Activated naive CD4-positive, alpha-beta T cell (primary cell): ENCODE measurements around the gene MARK3.
"Not testable (repeated sequence)": the region's sequence is repeated elsewhere in the genome, so short reads cannot be mapped to it uniquely, and the experiment has no call there.

Source experiments
- DNase-seq, 4 experiments: peaks; one replicate each; lab custom pipeline; 2025; lab: John Stamatoyannopoulos, UW

MARK3 gene

GRCh38 chr14:103491691-103492090 is 106.5 kb downstream of the MARK3 start:
- DNase-seq, result no peak

DNA sequence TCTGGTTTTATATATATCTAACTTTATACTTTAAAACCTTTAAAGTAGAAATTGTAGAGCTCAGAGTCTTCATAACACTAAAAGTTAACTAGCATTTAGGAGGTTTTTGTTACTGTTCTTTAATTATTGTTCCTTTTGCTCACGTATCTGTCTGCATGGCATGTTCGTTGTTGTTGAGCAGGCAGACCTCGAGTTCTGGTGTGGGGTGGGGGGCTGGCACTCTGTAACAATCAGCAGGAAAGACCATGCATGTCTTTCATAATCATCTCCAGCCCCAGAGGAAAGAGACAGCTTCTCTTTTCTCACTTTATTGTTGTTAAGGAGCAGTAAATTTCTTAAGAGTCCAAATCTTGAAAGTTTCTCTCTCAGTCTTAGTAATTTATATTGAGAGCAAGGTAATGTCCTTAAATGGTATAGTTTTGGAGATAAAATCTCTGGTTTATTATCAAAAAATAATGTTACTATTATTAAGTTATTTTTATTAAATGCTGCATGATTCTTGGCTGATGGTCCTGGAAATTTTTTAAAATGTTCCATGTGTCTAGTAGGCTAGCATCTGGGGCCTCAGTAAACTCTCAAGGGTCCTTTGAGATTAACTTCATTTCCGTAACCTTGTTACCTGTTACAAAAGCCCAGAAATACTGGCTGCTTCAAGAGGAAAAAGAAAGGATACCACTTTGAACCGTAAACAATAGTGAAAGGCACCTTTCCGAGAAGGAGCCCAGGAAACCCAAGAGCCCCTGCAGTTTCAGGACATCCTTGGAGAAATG is 107.1 kb downstream of the MARK3 start:
- DNase-seq, result no peak

DNA sequence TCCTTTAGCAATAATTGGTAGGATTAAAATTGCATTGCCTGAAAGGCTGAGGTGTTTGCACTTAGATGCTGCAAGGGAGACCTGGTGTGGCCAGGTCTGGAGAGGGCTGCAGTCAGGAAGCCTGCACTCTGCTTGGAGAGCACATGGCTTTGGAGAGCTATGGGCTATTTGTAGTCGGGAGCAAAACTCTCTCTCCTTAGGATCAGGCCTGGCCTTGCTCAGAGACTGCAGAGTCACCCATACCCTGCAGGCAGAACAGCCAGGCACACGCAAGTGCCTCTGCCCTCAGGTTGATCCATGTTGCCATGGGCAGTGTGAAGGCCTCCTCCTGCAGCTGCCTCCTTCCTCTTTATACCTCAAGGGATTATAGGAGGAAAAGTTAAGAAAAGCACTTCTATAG is 110.6 kb downstream of the MARK3 start:
- DNase-seq, result no peak

- DNase-seq, result no peak
These were observed 111.6 kb downstream of the MARK3 start for GRCh38 chr14:103496776-103497175.

- no peak for DNase-seq
These were observed 114.5 kb downstream of the MARK3 start for GRCh38 chr14:103499709-103500108.

- DNase-seq, result peak; percentile 49 to 73 (median 64)
These were observed 115.2 kb downstream of the MARK3 start for GRCh38 chr14:103500148-103500990.

GRCh38 chr14:103501041-103501870 is 116.0 kb downstream of the MARK3 start:
- DNase-seq, result no peak

- DNase-seq, result no peak
These were observed 116.9 kb downstream of the MARK3 start for GRCh38 chr14:103501921-103502669.

GRCh38 chr14:103502877-103503276 is 117.7 kb downstream of the MARK3 start:
- DNase-seq, result no peak

DNA sequence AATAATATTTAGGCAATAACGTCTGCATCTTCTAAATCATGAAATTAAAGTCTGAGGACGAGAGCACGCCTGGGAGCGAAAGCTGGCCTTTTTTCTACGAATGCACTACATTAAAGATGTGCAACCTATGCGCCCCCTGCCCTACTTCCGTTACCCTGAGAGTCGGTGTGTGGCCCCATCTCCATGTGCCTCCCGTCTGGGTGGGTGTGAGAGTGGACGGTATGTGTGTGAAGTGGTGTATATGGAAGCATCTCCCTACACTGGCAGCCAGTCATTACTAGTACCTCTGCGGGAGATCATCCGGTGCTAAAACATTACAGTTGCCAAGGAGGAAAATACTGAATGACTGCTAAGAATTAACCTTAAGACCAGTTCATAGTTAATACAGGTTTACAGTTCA is 118.1 kb downstream of the MARK3 start:
- DNase-seq, result no peak

DNA sequence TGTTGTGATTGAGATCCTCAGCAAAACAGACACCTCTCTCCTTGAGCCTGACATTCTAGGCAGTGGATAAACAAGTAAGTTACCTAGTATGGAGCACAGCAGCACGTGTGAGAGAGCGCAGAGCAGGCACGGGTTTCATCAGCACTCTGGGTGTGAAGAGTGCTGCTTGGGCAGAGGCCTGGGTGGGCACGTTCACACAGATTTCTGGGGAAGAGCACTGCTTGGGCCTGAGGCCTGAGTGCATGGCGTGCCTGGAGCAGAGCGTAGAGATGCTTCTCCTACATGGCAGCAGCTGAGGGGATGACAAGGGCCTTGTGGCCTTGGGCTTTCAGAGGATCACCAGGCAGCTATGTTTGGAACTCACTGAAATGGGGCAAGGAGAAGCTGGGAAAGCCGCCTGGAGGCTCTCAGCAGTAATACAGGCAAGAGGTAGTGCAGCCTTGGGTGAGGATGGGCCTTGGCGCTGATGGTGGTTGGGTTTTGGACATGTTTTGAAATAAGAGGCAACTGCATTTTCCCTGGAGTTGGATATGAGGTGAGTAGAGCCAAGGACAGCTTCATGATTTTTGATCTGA is 119.9 kb downstream of the MARK3 start:
- no peak for DNase-seq

DNA sequence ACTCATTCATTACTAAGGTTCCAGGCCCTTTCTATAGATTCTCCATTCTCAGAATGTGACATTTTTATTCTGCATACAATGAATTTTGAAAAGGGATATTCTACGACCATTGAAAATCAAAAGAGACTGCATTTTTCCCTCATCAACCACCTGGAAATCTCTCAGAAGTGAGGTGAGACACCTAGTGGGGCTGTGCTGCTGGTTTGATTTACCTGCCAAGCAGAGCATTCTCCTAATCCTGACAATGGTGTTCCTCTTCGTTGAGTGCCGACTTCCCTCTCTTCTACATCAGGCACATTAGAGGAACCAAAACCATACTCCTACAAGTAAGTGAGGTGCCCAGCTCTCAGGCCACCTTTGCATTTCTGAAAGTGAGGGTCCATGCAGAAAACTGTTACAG is 122.5 kb downstream of the MARK3 start:
- no peak for DNase-seq

GRCh38 chr14:103508521-103509329 is 123.5 kb downstream of the MARK3 start:
- no peak for DNase-seq

- no peak for DNase-seq
These were observed 124.9 kb downstream of the MARK3 start for GRCh38 chr14:103509864-103510723.

DNA sequence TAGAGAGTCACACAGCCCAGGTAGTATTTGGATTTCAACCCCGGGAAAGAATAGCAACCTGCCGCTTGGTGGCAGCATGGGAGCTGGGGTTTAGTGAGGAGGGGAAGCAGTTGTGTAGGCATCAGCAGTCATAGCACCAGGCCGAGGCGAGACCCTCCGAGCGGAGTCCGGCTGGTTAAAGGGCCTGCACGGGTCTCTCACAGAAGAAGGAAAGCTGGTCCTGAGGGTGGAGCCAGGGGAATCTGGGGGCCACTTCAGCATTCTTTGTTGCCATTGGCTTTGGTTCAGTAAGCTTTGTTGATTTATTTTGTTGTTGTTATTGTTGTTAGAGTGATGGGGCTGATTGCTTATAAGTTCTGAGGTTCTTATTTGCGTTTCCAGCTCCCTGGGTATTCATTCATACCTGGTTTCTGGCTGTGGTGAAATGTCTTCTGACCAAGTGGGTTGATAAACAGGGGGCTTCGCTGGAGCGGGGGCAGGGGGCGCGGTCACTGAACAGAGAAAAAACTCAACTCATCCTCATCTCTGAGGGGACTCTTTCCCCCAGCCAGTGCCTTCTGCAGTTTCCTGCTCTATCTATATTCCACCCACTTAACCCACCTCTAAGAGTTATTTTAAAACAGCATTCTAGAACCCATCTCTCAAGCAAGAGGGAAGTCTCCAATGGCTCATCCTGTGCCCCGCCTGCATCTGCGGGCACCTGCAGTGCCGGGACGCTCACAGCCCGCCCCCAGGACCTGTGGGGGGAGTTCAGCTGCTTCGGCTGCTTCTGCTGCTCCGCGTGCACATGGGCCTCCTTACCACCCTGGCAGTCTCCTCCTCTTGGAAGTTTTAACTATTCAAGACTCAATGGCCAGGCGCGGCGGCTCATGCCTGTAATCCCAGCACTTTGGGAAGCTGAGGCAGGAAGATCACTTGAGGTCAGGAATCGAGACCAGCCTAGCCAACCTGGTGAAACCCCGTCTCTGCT is 125.8 kb downstream of the MARK3 start:
- no peak for DNase-seq

DNA sequence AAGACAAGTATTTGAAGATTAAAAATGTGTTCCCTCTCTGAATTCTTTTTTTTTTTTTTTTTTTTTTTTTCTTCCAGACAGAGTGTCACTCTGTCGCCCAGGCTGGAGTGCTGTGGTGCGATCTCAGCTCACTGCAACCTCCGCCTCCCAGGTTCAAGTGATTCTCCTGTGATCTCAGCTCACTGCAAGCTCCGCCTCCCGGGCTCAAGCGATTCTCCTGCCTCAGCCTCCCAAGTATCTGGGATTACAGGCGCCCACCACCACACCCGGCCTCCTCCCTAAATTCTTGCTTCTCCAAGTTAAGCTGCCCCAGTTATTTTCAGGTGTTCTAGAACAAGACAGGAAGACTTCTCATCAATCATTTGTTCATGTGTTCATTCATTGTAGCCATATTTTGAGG is 127.0 kb downstream of the MARK3 start:
- not testable (repeated sequence) for DNase-seq

DNA sequence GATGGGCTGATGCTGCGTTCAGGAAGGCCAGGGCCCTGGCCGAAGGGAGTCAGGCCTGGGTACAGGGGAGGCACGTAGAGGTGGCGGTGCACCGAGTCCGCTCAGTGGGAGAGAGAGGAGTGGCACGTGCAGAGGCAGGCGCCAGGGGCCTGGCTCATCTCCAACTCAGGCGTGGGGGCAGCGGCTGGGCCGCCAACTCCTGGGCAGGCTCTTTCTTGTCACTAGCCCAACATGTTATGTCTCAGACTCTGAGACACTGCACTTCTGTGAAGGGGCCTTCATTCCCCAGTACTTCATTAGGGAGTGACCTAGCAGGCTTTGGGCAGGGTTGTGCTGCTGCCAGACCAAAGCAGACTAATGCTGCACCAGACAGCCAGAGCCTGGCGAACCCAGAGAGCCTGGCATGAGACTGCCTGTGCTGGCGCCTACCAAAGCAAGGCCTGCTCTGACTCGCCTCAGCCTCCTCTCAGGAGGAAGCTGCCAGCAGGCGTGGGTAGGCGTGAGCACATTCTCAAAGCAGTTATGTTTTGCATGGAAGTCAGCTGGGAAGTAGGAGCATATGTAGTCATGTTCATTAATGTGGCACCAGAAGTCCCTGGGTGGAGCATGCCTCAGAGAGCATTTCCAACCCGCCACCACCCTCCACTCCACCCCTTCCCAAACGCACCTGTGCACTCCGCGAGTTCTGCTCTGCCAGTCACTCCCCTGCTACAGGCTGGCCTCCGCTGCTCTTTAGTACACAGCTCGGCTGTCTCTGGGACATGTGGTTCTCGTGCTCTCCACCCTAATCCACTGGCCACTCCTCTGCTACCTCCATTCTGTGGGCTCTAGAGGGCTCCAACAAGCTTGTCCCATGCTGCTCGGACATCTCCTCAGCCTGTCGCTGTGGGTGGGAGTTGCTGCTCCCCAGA is 127.7 kb downstream of the MARK3 start:
- DNase-seq, result no peak
